ENCODE measurements around the gene RBMY1B.
"Not testable (repeated sequence)": the region's sequence is repeated elsewhere in the genome, so short reads cannot be mapped to it uniquely, and the experiment has no call there.

RBMY1B gene

GRCh38 chrY:21511038-21511437, at the start of gene RBMY1B:
TSS of gene RBMY1B (plus strand) at chrY:21511338. CDS start at chrY:21513351, 2,013 bp downstream.
- not testable (repeated sequence) for DNase-seq

GRCh38 chrY:21462915-21463314, 48.2 kb upstream of the RBMY1B start:
- not testable (repeated sequence) for DNase-seq

- no peak for DNase-seq
These were observed 28.2 kb upstream of the RBMY1B start for GRCh38 chrY:21482967-21483366.

- DNase-seq = not testable (repeated sequence)
These were observed 23.4 kb downstream of the RBMY1B start, which contains the start of gene RBMY1A1 for GRCh38 chrY:21534579-21534978. TSS of gene RBMY1A1 (plus strand) at chrY:21534879. CDS start at chrY:21536892, 2,013 bp downstream.

GRCh38 chrY:21559316-21559984, 48.3 kb downstream of the RBMY1B start:
- not testable (repeated sequence) for DNase-seq
